ENCODE data around the gene NTSR1. TPM values are rescaled to one million over a fixed set of nuclear protein-coding genes. Genes with fewer than 3 reads are reported as not detected.

Gene NTSR1
- total and polyA plus RNA-seq, 2 donors (not counting 1 experiment from before 2014, with no cell fraction given) = not detected

DNA sequence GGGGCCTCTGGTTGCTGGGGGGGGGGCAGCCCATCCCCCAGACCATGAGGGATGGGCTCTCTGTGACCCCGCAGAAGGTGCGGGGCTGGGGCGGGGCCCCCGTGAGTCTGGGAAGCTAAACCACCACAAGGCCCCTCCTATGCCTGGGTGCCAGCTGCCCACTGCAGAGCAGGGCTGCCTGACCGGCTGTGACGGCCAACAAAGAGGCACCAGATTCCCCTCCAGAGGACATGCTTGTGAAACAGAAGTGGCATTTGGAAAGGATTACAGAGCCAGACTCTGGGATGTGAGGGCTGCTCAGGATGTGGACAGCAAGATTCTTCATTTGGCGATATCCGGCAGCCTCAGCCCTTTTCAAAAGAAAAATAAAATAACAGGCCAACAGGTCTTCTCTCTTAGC is 16.5 kb upstream of the NTSR1 start:
- Histone ChIP-seq H3K4me1 (ENCODE audit: control insufficient read depth in 2 of 2, insufficient read depth in 2 of 2, low read length in 2 of 2) (no peaks in the 10 kb centered on the region), H3K4me3 (ENCODE audit: control extremely low read depth in 1 of 5, extremely low read depth in 1 of 5, insufficient read depth in 1 of 5, low read depth in 2 of 5, low read length in 4 of 5) (no peak overlapping the region), H3K9ac (ENCODE audit: low read length) (no peak overlapping the region), H3K9me3 (ENCODE audit: control extremely low read depth in 1 of 3, control insufficient read depth in 2 of 3, insufficient read depth in 1 of 3, low read length in 2 of 3) (no peaks in the 10 kb centered on the region), H2AFZ (ENCODE audit: insufficient read depth, low read depth, low read length, poor library complexity, severe bottlenecking) (no peak overlapping the region), H4K20me1 (ENCODE audit: control insufficient read depth, insufficient read depth, low read length, poor library complexity, severe bottlenecking) (no peaks in the 10 kb centered on the region), H3K27ac (ENCODE audit: low read length in 2 of 2) (no peak overlapping the region), H3K36me3 (replicated peaks in 1 of 2; ENCODE audit: control extremely low read depth in 1 of 2, control insufficient read depth in 1 of 2, extremely low read depth in 1 of 2, insufficient read depth in 2 of 2, low read length in 1 of 2) (no peaks in the 10 kb centered on the region), H3K27me3 (replicated peaks in 1 of 4; ENCODE audit: control extremely low read depth in 1 of 4, control insufficient read depth in 3 of 4, insufficient read depth in 4 of 4, low read length in 3 of 4) (peaks cover 0 to 10% (median 2%) of the 10 kb centered on the region in 4 experiments), H3K79me2 (ENCODE audit: control insufficient read depth, insufficient read depth, low read length) (no peaks in the 10 kb centered on the region), H3K4me2 (replicated peaks; ENCODE audit: low read depth, low read length, poor library complexity, severe bottlenecking) (no peak overlapping the region)
- TF ChIP-seq, protein P1, sequence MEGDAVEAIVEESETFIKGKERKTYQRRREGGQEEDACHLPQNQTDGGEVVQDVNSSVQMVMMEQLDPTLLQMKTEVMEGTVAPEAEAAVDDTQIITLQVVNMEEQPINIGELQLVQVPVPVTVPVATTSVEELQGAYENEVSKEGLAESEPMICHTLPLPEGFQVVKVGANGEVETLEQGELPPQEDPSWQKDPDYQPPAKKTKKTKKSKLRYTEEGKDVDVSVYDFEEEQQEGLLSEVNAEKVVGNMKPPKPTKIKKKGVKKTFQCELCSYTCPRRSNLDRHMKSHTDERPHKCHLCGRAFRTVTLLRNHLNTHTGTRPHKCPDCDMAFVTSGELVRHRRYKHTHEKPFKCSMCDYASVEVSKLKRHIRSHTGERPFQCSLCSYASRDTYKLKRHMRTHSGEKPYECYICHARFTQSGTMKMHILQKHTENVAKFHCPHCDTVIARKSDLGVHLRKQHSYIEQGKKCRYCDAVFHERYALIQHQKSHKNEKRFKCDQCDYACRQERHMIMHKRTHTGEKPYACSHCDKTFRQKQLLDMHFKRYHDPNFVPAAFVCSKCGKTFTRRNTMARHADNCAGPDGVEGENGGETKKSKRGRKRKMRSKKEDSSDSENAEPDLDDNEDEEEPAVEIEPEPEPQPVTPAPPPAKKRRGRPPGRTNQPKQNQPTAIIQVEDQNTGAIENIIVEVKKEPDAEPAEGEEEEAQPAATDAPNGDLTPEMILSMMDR (IDR thresholded peaks at IDR 0.05) = no peak
- no peak for TF ChIP-seq EZH2 (IDR thresholded peaks at IDR 0.05; ENCODE audit: borderline replicate concordance, insufficient read depth, low read depth, low read length, poor library complexity, severe bottlenecking)
- 83% methylated on average over 6 of the region's 8 CpGs for WGBS (ENCODE audit: insufficient coverage)
- H3K4me3 Mint-ChIP-seq = no peak overlapping the region
- peaks cover 3% of the 10 kb centered on the region for H3K4me1 Mint-ChIP-seq
- peaks cover 27% of the 10 kb centered on the region for H3K27me3 Mint-ChIP-seq
- no peaks in the 10 kb centered on the region for H3K9me3 Mint-ChIP-seq (ENCODE audit: insufficient read depth)
- intact Hi-C loops (cut with micrococcal nuclease) = no loop called here
- POLR2A ChIA-PET = no interaction called here
- H3K27ac Mint-ChIP-seq = no peak overlapping the region
- CTCF ChIA-PET = no interaction called here
- no peak for DNase-seq
- no peak for ATAC-seq (ENCODE audit: low read depth)

DNA sequence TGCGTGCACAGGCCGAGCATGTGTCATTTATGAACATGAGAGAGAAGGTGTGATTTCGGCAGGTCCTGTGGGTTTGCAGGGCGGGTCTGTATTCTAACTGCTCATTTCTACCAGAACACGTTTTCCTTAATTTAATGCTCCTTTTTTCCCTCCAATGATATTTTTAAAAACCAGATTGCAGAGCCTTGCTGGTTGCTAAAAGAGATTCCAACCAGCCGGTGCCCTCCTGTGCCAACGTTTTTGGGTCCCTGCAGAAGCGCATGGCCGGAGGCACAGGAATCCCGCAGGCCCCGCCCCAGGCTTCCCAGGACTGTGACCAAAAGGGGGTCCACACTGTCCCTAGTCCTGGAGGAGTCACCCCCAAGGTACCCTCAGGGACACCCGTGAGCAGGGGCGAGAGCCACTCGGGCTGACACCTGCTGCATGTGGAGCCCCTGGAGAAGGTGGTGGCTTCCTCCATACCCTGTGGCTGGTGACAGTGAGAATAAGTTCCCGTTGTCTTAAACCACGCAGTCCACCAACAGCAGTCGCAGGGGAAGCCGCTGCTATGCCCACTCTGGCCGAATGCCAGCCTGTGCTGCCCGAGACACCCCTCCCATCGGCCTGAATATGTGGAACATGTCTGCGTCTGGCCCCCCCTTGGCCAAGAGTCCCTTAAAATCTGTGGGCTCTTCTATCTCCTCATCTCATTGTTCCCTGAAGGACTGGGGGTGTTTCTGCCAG is 15.7 kb upstream of the NTSR1 start:
- no peak for ATAC-seq (ENCODE audit: low read depth)

More for the DNA sequence above, 15.7 kb upstream of the NTSR1 start:
- Histone ChIP-seq H3K27ac (ENCODE audit: low read length in 2 of 2) (no peak overlapping the region), H3K27me3 (replicated peaks in 1 of 4; ENCODE audit: control extremely low read depth in 1 of 4, control insufficient read depth in 3 of 4, insufficient read depth in 4 of 4, low read length in 3 of 4) (peaks cover 0 to 10% (median 2%) of the 10 kb centered on the region in 4 experiments), H4K20me1 (ENCODE audit: control insufficient read depth, insufficient read depth, low read length, poor library complexity, severe bottlenecking) (no peaks in the 10 kb centered on the region), H3K9ac (ENCODE audit: low read length) (no peak overlapping the region), H3K4me3 (ENCODE audit: control extremely low read depth in 1 of 5, extremely low read depth in 1 of 5, insufficient read depth in 1 of 5, low read depth in 2 of 5, low read length in 4 of 5) (no peak overlapping the region), H3K4me2 (replicated peaks; ENCODE audit: low read depth, low read length, poor library complexity, severe bottlenecking) (no peak overlapping the region), H2AFZ (ENCODE audit: insufficient read depth, low read depth, low read length, poor library complexity, severe bottlenecking) (no peak overlapping the region), H3K36me3 (replicated peaks in 1 of 2; ENCODE audit: control extremely low read depth in 1 of 2, control insufficient read depth in 1 of 2, extremely low read depth in 1 of 2, insufficient read depth in 2 of 2, low read length in 1 of 2) (no peaks in the 10 kb centered on the region), H3K4me1 (ENCODE audit: control insufficient read depth in 2 of 2, insufficient read depth in 2 of 2, low read length in 2 of 2) (no peaks in the 10 kb centered on the region), H3K79me2 (ENCODE audit: control insufficient read depth, insufficient read depth, low read length) (no peaks in the 10 kb centered on the region), H3K9me3 (ENCODE audit: control extremely low read depth in 1 of 3, control insufficient read depth in 2 of 3, insufficient read depth in 1 of 3, low read length in 2 of 3) (no peaks in the 10 kb centered on the region)
- peaks cover 24% of the 10 kb centered on the region for H3K27me3 Mint-ChIP-seq
- TF ChIP-seq, protein P1 (IDR thresholded peaks at IDR 0.05) = no peak
- no peak for TF ChIP-seq EZH2 (IDR thresholded peaks at IDR 0.05; ENCODE audit: borderline replicate concordance, insufficient read depth, low read depth, low read length, poor library complexity, severe bottlenecking)
- intact Hi-C loops (cut with micrococcal nuclease) = no loop called here
- H3K27ac Mint-ChIP-seq = no peak overlapping the region
- H3K4me1 Mint-ChIP-seq = peaks cover 3% of the 10 kb centered on the region
- H3K4me3 Mint-ChIP-seq = no peak overlapping the region
- CTCF ChIA-PET = no interaction called here
- POLR2A ChIA-PET = no interaction called here
- 42% methylated on average over 20 of the region's 22 CpGs for WGBS (ENCODE audit: insufficient coverage)
- no peaks in the 10 kb centered on the region for H3K9me3 Mint-ChIP-seq (ENCODE audit: insufficient read depth)
- DNase-seq = no peak

All from B cell (primary cell).